T-helper 22 cell (primary cell): ENCODE results near the gene ADCK1.
"Not testable (repeated sequence)": the region's sequence is repeated elsewhere in the genome, so short reads cannot be mapped to it uniquely, and the experiment has no call there.

ENCODE experiments used
- DNase-seq: peaks from one replicate; pipeline ENCODE4 v3.0.0-alpha.2; 2020; ENCODE audit warnings: low read depth

The ADCK1 gene

DNA sequence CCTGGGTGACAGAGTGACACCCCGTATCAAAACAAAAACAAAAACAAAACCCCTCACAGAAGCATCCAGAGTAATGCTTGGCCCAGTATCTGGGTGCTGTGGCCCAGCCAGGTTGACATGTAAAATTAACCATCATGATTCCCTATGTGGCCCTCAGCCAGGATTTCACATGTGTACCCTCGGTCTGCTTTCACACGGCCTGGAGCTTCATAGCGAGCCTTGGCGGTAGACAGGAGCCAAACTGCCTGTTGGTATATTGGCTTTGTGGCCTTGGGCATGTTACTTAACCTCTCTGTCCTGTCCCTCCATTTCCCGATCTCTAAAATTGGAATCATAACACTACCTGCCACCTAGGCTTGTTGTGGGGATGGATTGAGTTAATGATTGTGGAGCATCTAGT lies 65.5 kb downstream of the ADCK1 start:
- no peak for DNase-seq

DNA sequence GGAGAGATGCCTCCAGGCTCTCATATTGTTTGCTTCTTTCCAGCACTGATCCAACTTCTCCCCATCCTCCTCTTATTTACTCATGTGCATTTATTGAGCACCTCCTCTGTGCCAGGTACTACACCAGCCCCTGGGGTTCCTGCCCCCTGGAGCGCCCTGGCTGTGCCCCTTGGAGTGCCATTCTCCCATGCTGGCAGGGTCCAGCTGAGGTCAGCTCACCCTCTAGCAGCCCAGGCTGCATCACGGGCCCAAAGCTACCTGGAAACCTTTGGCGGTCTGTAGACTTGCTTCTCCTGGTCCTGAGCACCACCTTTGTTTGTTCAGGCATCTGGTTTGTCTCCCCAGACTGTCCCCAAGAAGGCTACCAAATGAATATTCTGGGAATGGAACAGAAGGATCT lies 67.0 kb downstream of the ADCK1 start:
- DNase-seq, result no peak

DNA sequence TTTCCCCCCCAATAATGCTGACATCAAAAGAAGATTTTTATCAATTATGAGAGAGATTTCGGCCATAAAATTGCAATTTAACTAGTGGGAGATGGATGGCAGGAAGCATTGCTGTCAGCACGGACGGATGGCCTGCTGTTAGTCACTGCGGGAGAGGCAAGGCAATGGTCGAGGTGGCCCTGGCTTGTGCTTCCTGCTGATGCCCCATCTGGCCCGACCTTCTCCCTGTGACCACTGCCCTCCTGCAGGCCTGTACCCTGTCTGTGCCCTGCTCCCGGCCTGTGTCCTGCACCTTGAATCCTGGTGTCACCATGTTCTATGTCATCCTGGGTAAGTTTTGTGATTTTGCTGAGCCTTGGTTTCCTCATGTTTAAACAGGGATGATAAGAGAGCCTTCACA lies 67.6 kb downstream of the ADCK1 start:
- DNase-seq, result no peak

DNA sequence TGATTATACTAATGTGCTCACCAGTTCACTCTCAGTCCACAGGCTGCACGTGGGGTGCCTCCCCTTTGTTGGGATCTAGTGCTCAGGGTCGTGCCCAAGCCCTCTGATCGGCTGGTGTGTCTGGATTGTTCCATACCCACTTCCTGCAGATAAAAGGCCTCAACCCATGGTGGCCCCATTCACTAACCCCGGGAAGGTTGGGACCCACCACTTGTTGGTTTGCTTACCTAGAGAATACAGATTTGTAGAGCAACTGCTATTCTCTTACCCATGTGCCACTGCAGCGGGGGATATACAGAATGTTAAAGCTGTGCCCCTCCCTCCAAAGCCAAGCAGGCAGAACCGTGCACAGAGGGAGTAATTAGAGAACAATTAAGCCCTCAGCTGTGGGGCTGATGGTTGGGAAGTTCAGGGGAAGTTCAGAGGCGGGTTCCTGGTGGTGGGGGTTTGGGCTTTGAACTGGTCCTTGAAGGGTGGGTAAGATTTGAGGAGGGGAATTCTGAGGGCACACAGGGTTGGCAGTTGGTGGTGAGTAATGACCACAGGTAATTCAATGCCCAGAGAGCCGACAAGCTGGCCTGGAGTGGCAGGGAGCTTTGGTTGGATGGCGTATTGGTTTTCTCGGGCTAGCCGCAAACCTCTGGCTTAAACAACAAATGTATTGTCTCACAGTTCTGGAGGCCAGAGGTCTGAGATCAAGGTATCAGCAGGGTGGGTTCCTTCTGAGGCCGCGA lies 68.8 kb downstream of the ADCK1 start:
- DNase-seq, result no peak

DNA sequence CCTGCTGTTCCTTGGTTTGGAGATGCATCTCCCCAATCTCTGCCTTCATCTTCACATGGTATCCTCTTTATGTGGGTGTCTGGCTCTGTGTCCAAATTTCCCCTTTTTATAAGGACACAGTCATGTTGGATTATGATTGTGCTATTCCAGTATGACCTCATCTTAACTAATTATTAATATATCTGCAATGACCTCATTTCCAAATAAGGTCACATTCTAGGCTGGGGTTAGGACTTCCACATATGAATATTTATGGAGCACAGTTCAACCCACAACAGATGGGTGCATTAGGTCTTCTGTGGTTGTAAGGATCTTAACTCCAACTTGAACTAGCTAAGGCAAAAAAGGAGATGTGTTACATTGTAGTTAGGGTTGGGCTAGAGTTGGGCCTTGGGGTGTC lies 69.4 kb downstream of the ADCK1 start:
- no peak for DNase-seq

DNA sequence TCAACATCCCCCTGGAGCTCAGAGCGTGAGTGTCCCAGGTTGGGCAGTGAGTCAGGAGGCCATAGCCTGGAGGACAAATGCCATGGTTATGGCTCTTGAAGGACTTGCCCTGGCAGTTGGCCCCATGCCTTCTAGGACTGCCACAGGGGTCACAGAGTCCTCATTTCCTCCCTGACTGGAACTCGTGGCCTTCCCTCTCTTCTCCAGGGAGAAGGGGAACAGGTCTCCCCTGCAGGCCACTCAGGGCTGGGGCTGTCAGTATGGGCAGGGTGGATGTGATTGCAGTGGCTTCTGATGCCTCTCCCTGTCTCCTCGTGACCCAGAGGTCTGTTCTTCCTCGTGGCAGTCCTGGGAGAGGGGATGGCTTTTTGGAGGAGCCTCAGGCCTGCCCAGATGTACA lies 70.7 kb downstream of the ADCK1 start:
- DNase-seq, result no peak

DNA sequence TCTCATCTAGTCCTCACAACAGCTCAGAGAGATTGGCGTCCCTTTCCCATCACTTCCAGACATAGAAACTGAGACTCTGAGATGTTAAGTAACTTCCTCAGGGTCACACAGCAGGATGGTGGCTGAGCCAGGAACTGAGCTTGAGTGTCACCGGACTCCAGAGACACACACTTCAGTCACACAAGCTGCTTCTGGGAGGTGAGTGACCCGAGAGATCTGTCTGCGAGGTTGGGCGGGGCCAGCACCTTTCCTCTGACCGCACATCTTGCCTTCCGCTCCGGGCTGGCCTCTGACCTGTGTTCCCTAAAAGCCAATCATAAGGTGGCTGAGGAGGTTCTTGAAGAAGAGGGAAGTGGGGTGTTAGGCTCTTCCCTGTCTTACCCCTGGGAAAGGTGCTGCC lies 72.2 kb downstream of the ADCK1 start:
- DNase-seq, result no peak

DNA sequence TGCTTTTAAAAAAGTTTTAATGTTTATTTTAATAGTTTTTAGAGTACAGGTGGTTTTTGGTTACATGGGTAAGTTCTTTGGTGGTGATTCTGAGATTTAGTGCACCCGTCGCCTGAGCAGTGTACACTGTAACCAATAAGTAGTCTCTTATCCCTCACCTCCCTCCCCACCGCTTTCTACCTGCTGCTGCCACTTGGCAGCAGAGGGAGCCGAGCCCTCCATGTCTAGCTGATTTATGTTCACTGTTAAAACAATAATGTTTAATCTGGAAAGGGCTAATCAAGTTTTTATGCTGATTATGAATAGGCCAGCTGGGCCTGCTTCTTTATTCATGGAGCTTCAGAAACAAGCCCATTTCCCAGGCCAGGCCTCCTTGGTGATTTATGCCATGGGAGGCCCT lies 73.1 kb downstream of the ADCK1 start:
- DNase-seq, result no peak

DNA sequence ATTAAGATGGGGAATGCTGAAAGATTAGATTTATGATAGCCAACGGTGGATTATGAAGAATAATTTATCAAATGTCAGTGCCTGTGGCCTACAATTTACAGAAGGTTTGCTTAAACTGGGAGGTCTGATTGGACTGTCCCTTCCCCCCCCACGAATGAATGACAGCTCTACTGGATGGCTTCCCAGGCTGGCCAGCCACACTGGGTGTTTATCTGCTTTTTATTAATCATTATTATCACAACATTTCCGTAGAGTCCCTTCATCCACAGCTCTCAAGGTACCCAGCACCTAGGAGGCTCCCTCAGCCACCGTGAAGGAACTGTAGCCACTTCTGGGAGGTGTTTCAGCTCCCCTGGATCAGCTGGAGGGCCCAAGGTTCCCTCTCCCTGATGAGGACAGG lies 78.9 kb downstream of the ADCK1 start:
- DNase-seq, result no peak

DNA sequence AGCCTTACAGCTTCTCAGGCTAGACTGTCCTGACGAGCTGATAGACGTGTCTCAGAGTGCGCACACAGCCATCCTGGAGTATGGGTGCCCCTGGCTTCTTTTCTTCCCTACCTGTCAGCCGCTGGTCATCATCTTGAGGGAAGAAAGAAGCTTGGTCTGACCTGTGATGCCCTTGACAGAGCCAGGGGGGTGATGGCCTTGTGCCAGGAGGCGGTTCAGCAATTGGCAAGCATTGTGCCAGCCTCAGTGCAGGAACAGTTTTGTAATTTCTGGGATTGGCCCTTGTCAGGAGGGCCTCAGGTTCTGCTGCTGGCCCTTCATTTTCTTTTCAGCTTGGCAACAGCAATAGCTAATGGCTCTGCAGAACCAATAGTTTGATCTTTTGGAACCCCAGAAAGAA lies 80.1 kb downstream of the ADCK1 start:
- no peak for DNase-seq

DNA sequence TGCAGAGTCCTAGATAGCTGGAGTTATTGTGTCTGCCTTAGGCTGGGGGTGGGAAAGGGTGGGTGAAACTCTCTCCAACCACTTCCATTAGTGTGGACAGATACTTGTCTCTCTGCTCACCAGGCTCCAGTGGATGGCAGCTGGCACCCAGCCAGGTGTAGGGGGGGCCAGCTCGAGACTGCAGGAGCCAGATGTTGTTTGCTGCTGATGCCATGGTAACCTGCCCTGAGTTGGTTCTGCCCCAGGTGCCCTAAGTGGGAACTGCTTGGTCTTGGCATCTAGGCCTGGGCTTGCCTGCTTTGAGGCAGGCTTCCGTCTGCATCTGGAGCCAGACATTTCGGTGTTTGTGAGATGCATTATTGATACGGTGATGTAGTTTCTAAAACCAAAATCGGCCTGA lies 82.2 kb downstream of the ADCK1 start:
- DNase-seq, result no peak

DNA sequence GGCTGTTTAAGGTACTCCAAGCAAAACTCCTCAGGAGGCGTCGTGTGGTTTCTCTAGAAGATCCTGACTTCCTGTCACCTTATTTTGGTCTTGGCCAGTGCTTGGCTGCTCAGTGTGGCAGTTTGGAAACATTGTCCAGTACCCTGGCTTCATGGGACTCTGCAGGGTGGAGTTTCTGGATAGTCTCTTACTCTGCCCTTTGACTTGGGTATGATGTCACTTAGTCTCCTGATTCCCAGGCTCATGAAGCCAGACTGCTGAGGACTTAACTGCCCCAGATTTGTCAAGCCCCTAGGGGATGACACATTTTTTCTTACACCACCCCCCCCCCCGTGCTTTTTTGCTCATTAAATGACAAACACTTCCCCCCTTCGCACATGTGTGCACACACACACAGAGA lies 82.7 kb downstream of the ADCK1 start:
- no peak for DNase-seq

DNA sequence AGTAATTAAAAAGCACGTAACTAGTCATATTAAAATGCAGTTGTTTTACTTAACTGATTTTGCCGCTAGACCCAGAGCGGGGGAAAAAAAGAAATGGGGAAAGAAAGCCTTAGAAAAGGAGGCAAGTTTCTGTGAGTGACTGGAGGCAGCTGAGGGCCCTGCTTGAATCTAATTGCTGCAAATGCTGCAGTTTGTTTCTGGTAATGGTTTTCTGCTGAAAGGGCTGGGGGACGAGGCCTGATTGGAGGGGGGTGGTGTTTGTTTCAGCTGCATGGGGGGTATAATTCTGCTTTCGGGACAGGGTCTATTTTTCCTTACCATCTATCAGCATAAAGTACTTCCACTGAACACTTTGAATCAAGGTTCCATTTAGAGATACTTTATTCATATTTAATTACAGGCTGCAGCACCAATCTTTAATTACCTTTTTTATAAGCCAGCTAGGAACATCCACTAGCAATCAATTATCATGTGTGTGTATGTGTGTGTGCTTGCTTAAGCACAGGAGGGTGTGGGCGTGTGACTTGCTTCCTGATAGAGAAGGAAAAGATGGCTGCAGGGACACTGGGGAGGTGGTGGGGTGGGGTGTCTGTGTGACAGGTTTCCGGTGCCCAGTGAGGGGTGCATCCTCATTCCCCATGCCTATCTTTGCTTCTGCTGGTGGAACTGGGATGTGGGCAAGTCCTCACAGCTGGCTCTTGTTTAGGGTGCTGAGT lies 83.4 kb downstream of the ADCK1 start:
- no peak for DNase-seq

DNA sequence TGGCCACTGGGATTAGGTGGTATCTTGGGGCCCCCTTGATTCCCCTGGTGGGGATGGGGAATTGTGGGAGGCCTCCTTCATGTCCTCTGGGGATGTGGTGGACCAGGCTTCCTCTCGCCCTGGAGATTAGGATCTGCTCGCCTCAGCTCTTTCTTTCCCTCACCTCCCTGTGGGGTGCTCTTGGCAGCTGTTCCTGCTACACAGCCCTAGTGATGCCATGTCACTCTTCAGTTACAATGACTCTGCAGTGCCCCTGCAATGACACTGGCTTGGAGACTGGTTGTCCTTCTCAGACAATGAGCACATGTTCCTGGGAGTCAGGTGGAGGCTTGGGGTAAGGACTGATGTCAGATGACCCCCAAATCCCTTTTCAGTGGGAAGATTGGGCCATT lies 83.9 kb downstream of the ADCK1 start:
- no peak for DNase-seq

DNA sequence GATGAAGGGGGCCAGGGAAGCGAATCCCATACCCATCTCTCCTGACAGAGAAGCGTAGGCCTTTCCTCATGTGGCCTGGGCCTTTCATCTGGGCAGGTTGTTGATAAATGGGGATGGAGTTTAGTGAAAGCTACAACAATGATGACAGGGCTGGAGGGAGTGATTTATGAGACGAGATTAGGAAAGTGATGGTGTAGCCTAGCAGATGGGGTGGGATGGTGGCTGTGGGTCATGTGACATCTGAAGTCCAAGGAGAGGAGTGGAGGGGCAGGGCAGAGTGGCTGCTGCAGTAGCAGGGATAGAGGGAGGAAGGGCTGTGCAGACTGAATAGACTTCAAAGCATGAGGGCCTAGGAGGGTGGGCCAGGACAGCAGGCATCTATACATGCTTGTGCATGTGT lies 85.5 kb downstream of the ADCK1 start:
- DNase-seq, result no peak

DNA sequence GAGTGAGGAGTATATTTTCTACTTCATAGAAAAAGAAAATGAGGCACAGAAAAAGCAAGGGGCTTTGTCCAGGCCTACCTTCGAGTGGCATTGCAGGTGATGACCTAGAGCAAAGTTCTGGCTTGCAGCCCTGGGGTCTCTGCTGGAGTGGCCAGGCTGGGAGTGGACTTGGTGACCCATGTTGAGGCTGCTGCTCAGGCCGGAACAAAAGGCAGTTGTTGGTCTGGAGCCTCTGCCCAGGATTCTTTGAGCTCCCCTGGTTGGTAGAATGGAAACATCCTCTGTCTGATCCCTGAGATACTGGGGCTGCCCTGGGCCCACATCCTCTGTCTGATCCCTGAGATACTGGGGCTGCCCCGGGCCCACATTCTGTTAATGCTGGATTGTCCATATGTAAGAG lies 86.1 kb downstream of the ADCK1 start:
- no peak for DNase-seq

DNA sequence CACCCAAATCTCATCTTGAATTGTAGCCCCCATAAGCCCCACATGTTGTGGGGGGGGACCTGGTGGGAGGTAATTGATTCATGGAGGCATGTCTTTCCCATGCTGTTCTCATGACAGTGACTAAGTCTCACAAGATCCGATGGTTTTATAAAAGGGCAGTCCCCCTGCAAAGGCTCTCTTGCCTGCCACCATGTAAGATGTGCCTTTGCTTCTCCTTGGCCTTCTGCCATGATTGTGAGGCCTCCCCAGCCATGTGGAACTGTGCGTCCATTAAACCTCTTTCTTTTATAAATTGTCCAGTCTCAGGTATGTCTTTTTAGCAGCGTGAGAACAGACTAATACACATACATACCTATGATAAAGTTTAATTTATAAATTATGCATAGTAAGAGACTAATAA lies 89.0 kb downstream of the ADCK1 start:
- DNase-seq, result not testable (repeated sequence)

DNA sequence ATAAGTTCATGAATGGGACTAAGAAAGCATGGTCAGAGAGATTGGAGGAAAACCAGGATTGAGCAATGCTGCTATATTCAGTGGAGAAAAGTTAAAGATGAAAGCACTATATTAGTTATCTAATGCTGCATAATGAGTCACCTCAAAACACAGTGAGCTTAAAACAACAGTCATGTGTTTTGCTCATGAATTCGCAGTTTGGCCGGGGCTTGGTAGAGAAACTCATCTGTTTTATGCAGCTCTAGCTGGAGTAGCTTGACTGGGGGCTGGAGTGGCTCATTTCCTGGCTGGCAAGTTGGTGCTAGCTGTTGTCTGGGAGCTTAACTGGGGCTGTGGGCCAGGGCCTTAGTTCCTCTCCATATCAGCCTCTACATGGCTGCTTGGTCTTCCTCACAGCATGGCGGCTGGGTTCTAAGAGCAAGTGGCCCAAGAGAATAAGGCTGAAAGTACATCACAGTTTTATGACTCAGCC lies 90.1 kb downstream of the ADCK1 start:
- no peak for DNase-seq

DNA sequence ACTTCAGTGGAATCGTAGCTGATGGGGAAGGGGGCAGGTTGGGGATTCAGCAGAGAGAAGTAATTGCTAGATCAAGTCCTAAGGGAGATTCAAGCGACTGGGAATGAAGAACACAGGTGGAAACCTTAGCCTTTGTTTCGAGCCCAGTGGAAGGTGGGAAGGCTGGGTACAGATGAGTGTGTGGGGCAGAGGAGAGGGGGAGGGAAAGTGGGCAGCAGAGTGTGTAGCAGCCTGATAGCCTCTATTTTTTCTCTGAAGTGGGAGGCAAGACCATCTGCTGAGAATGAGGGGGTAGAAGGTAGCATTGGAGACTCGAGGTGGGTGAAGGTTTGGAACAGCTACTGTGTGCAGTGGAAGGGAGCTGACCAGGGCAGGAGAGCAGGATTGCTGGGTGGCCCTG lies 91.0 kb downstream of the ADCK1 start:
- DNase-seq, result no peak

DNA sequence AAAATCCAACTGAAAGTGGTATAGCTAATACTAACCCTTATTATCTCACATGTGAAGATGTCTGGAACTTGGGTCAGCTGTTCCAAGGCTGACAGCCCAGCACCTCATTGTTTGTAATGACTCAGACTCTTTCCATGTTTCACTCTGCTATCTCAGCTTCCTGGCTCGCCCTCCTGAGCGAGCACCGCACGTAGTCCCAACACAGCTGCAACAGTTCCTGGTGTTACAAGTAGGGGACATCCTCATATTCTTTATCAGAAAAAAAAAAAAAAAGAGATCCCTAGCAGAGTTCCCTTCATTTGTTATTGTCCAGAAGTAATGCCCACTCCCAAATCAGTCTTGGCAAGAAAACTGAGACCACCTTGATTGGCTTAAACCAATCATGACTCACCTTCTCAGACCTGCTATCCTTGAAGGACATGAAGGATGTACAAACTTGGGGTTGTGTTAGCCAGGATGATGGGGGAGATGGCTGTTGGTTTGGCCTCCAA lies 92.5 kb downstream of the ADCK1 start:
- DNase-seq, result no peak

DNA sequence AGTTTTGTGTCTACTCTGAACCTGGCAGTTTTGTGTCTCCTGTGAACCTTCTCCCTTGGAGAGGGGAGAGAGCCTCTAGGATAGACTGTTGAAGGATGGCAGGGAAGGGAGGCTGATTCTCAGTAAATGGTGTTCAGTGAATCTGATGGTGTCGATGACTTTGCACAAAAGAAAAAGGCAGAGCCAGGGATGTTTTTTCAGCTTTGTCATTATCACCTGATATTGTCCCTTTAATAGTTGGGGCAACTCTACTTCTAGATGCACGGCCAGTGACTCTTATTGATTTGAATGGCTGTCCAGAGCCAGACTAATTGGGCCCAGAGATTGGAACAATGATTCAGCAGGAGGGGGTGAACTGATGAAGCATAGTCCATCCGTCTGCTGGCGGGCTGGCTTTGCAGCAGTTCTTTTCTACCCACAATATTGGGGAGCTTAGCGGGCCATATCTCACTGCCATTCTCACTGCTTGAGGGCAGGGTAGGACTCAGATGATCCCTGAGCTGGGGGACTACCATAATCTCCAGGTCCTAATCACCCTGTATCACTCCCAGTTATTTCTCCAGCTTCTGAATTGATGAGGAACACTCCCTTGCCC lies 93.1 kb downstream of the ADCK1 start:
- DNase-seq, result no peak

DNA sequence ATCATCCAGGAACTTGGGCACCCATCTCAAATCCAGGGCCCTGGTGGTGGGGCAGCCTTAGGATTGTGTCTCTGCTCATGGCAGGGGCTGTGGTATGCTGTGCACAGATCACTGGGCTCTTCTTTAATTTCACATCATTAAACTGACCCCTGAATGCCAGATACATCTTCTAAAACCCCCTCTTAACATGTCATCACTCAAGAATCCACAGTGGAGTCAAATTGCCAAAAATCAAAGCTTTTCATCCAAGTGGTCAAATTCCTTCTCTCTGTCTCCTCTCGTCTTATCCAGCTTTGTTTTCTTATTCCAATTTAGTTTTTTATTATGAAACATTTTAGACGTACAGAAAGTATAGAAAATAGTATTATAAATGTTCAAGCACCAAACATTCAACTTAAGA lies 97.5 kb downstream of the ADCK1 start:
- no peak for DNase-seq

DNA sequence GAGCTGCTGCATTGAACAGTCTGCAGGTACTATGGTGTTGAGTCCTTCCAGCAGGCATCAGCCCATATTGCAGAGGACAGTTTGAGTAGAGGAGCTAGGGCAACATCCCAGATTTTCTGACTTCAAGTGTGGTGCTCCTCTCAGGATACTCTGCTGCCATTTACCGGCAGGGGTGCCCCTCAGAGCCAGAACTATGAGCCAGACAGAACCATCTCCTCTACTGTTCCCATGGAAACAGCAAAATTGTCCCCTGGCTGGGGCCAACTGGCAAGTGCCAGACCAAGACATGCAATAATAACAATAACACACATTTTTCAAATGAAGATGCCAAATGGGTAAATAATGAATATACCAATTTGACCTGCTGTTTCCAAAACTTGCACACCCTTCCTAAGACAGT lies 102.9 kb downstream of the ADCK1 start:
- no peak for DNase-seq
